ENCODE results near the gene PTGES2.

The PTGES2 gene

GRCh38 chr9:128153060-128153946 lies 25.8 kb upstream of the PTGES2 start:
- no peak for DNase-seq

- no peak for DNase-seq
These were observed 24.9 kb upstream of the PTGES2 start for GRCh38 chr9:128152133-128153059.

- DNase-seq = no peak
These were observed 24.0 kb upstream of the PTGES2 start for GRCh38 chr9:128151309-128152132.

DNA sequence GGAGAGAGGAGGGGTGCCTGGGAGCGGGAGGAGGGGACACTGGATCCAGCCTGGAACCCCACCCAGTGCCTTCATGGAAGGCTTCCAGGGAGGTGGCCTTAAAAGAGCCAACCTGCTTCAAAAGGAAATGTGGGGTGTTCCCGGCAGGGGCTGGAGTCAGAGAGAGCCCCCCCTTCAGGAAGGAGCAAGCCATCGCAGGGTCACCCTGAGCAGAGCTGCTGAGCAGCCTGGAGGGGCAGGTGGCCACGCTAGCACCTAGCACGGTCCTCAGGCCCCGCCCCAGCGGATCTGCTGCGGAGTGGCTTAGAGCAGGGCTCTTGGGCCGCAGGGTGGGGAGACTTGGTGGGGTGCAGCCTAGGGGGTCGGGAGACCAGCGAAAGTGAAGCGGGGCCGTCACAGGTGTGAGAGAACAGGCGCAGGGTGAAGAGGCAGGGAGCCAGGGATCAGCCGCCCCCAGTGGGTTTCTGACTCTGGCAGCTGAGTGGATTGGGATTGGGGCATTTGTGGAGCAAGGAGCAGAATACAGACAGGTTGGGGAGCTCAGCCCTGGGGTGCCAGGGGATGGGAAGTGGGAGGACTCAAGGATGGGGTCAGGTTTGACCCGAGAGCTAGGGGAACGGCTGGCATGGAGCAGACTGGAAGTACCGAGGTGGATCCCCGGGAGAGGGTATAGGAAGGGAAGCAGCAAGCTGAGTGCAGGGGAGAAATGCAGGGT lies 23.2 kb upstream of the PTGES2 start:
- no peak for DNase-seq

GRCh38 chr9:128149951-128150593 lies 22.5 kb upstream of the PTGES2 start:
- no peak for DNase-seq

- no peak for DNase-seq
These were observed 21.6 kb upstream of the PTGES2 start, which contains the start of gene LCN2 for GRCh38 chr9:128149001-128149701. Gene LCN2 (plus strand): TSS chr9:128149453. CDS start chr9:128149526, 73 bp downstream.

- no peak for DNase-seq
These were observed 21.0 kb upstream of the PTGES2 start for GRCh38 chr9:128148509-128149000.

DNA sequence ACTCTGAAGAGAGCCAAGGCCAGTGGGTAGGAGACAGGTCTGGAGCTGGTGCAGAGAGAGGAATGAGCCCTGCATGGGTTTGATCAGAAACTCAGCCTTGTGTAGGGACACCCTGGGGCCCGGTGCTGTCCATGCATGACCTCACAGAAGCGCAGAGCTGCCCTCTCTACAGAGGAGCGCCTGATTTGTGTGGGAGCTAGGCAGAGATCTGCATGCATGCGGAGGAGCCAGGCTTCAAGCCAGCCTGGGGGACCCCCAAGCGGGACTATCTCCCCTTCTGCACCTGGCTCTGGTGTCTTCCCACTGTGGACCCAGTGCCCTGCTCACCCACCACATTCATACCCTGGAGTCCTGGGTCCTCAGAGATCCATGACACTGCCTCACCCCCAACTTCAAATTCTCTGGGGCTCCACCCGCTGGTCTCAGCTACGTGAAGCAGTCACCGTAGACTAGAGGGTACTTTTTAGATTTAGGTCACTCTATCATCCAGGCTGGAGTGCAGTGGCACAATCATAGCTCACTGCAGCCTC lies 19.1 kb upstream of the PTGES2 start:
- DNase-seq = no peak

DNA sequence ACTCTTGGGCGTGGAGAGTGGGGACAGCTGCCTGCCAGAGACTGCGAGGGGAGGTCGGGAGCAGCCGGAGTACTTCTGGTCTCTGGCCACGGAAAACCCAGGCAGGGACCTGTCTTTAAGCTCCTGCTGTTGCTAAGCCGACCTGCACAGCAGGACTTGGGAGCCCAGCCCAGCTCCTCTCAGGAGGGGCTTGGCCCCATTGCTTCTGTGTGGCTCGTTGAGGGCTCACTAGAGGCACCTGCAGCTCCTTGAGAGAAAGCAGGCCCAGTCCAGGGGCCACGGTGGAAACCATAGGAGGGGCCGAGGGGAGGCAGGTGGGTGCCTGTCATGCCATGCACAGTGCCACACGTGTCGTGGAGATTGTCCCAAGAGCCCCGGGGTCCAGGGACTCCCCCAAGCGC lies 18.4 kb upstream of the PTGES2 start:
- DNase-seq = no peak

GRCh38 chr9:128145536-128145935 lies 18.0 kb upstream of the PTGES2 start:
- DNase-seq = no peak

DNA sequence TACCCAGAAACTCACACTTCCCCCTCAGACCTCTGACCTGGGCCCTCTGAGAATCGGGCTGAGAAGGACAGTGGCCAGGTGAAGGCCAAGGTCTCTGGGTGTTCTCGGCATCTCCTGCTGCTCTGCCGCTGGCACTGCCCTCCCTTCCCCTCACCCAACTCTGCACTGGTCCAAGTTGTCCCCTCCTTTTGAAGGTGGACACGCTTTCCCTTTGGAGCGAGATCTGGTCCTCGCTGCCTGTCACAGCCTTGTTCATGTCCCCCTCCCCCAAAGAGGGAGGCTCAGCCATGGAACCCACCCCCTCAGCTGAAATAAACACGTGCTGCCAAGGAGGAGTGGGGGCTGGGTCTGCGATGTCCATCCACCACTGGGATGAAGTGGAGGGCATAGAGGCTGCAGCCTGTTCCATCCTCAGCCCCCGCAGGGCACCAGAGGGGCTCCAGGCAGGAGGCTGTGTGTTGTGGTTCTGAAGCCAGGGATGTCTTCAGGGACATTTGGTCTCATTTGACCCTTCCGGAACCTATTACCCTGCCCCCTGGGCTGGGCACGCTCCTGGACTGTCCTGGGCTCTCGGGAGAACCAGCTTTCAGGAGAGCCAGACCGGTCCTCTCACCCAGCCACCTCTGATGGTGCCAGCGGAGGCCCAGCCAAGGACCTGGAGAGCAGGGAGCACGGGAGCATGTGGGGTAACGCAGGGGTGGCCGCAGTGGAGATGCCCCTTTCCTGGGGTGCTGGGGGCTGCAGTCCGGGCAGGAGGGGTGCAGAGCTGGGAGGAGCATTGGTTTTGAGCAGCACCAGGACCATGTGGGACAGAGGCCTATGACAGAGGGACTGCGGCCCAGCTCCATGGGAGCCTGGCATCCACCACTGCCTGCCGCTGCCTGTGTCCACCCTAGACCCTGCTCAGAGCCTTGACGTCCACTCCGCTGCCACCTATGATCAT lies 17.0 kb upstream of the PTGES2 start:
- no peak for DNase-seq

GRCh38 chr9:128143525-128144238 lies 16.2 kb upstream of the PTGES2 start:
- no peak for DNase-seq

DNA sequence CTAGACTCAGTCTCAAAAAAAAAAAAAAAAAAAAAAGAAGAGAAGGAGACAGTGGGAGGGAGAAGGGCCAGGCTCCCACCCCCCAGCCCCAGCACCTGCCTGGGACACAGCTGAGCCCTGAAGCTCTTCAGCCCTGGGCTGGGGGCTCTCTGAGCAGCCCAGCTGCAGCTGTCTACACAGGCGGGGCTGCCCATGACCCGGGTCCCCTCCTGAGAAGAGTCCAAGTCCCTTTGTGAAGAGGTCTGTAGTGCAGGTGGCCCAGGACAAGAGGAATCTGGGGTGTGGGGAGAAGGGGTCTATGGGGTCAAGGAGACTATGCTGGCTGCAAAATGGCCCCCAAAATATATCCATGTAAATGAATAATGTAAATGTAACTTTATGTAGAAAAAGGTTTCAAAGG lies 15.1 kb upstream of the PTGES2 start:
- DNase-seq = no peak

DNA sequence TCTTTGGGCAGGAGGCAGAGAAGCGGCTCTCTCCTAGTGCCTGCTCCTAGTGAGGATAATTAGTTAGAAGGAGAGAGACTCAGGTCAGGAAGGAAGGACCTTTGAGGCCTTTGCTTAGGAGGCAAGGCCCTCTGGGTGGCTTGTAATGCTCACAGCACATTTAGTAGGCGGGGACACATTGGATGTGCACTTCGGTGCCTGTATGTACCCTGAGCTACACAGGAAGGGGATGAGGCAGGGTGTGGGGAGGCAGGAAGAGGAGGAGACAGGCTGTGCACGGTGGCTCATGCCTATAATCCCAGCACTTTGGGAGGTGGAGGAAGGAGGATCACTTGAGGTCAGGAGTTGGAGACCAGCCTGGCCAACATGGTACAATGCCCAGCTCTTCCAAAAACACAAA lies 14.5 kb upstream of the PTGES2 start:
- DNase-seq = no peak

DNA sequence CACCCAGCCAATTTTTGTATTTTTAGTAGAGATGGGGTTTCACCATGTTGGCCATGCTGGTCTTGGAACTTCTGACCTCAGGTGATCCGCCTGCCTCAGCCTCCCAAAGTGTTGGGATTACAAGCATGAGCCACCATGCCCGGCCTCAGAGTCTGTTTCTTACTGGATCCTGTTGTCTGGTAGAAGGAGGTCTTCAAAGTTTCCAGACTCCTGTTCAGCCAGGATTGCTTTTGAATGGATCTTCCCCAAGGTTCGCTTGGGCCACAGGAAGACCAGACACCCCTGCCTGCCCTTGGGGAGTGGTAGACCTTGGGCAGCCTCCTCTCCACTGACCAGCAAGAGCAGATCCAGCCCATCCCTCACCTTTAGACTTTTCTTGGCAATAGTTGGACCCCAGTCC lies 14.1 kb upstream of the PTGES2 start:
- no peak for DNase-seq

- DNase-seq = no peak
These were observed 12.1 kb upstream of the PTGES2 start for GRCh38 chr9:128139621-128140020.

DNA sequence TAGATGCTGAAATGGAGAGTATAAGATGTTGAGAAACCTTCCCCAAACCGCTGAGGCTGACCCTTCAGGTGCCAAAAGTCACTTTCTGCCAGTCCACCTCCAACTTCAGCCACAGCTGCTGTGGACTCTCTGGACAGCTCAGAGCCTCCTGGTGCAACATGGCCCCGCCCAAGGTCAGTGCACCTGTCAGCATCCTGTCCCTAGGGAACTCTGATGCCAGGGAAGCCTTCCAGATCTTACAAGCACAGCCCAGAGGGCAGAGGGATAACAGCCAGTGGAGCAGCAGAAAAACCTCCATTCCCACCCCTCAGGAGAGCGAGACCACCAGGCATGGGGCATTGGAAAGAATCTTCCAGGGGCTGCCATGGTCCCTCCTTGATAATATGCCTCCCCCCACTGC lies 10.5 kb upstream of the PTGES2 start:
- no peak for DNase-seq
